ENCODE measurements around the gene APCDD1.
"Not testable (repeated sequence)": the region's sequence is repeated elsewhere in the genome, so short reads cannot be mapped to it uniquely, and the experiment has no call there.

Gene APCDD1

DNA sequence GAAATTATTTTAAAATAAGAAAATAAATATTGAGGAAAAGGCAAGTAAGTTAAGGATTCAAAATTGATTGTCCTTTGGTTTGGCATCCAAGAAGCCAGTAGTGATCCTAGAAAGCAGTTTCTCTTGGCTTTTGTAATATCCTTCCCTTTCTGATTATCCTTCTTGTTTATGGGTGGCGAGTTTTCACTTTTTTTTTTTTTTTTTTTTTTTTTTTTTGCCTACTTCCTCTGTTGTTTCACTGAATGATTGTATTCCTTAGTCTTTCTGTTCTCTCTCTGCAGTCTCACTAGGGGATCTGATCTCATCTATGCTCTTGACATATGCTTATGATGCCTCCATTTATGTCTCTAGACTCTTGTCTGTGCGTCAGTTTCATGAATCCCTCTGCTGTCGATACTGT lies 75.6 kb downstream of the APCDD1 start:
- no peak for DNase-seq

DNA sequence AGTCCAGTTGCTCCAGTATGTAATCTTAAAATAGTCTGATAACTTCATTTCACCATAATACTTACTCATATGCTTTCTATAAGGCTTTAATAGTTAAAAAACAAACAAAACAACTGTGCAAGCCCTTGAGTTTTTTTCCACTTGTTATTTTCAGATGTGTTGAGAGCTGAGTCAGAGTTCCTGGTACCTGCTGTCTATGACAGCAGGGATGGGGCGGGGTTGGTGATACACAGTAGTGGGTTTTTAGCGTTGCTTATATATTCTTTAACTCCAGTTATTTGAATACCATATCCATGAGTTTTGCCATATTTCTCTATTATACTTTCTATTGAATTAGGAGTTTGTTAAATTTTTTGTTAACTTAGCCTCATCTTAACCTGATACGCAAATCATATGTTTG lies 76.4 kb downstream of the APCDD1 start:
- DNase-seq = no peak

DNA sequence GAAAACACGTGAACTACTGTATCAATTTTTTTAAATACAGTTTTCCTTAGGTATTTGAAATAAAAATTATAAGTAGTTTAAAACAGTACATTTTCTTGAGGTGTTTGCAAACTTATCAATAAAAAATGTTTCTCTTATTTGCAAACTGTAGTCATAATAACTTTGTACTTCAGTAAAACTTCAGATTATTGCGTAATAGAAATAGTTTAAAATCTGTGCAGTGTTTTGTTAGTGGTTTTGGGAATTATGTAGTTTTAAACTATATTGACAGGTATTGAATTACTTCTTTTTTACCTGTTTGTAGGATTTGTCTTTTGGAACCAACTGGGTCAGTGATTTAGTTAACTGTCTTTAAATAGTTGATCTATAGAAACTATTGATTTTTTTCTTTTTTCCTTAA lies 78.7 kb downstream of the APCDD1 start:
- DNase-seq = no peak

DNA sequence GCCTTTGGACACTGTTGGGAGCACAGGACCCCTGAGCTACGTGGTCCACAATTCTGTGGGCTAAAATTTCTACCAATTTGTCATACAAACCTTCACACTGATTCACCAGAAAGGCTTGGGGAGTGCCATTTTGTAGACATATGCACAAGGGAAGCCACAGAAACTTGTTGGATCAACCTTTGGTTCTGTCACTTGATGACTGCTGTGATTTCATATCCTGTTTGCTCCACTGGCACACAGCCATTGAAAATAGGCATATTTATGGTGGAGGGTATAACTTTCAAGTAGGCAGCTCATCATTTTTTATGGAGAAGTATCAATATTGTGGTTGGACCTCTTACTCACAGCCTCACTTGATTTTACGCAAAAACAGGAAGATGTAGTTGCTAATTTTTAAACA lies 81.8 kb downstream of the APCDD1 start:
- DNase-seq = no peak

DNA sequence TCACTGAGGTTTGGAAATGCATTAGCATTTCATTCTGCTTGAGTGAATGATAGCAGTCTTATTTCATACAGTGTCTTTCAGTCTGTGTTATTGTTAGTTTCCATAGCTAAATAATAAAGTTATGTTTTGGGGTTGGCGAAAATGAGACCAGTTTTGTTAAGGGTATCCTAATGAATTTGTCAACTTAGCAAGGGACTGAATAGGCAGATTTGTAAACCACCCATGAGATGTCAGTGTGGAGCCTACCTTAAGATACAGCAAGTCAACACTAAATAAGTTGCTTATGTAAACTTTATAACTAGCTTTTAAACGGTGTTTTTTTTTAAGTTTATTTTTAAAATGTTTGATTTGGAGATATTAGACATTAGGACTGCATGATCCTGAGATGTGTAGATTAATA lies 83.3 kb downstream of the APCDD1 start:
- DNase-seq = no peak

DNA sequence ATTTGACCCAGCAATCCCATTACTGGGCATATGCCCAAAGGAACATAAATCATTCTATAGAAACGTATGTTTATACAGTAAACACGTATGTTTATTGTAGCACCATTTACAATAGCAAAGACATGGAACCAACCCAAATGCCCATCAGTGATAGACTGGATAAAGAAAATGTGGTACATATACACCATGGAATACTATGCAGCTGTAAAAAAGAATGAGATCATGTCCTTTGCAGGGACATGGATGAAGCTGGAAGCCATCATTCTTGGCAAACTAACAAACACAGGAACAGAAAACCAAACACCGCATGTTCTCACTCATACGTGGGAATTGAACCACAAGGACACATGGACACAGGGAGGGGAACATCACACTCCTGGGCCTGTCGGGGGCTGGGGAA lies 84.7 kb downstream of the APCDD1 start:
- not testable (repeated sequence) for DNase-seq

All from NCI-H2171 (cell line).